AG04449 (cell line): ENCODE results near the gene SHC3.

Experiments used
- CTCF ChIA-PET: fragments of 350-600 bp; formaldehyde crosslinking; extraction: SDS; loops from one replicate; lab custom pipeline; 2021; ENCODE audit warnings: antibody characterized with exemption; lab: Yijun Ruan, JAX
- POLR2A ChIA-PET: fragments of 400-600, 350-600 bp; formaldehyde crosslinking; extraction: SDS; loops from one replicate; lab custom pipeline; 2020; ENCODE audit warnings: antibody characterized with exemption, inconsistent platforms; lab: Yijun Ruan, JAX
- DNase-seq: peaks from one replicate; pipeline ENCODE4 v3.0.0-alpha.2; 2010; ENCODE audit warnings: low read depth, low spot score
- H3K4me3 ChIP-seq: 2 replicates; pipeline ENCODE4 v1.5.1; 2011; ENCODE audit warnings: low read depth, mild to moderate bottlenecking, control low read depth, low read length
- TF ChIP-seq, protein P1 (sequence below): IDR thresholded peaks from one replicate; pipeline ENCODE4 v1.5.1; 2011; ENCODE audit warnings: mild to moderate bottlenecking, moderate library complexity, low read length, control low read depth, inconsistent platforms; ENCODE audit not compliant: insufficient read depth; ENCODE audit errors: missing control alignments

SHC3 gene

DNA sequence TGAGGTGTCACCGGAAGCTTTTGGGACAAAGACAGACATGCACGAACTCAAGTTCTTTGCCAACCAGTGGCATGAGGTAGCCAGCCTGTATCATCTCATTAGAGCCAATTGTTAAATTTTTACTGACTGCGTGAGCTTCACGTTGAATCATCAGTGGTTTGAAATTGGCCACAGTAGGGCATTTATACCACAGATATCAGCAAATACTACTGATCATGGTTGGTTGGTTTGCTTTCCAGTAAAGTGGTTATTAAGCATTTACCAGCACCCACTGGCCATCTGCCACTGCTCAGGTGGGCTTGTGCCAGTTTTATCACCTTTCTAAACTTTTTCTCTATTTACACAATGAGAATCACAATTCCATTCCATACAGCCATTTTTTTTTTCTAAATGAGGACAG, 28.4 kb upstream of the SHC3 start:
- TF ChIP-seq, protein P1, sequence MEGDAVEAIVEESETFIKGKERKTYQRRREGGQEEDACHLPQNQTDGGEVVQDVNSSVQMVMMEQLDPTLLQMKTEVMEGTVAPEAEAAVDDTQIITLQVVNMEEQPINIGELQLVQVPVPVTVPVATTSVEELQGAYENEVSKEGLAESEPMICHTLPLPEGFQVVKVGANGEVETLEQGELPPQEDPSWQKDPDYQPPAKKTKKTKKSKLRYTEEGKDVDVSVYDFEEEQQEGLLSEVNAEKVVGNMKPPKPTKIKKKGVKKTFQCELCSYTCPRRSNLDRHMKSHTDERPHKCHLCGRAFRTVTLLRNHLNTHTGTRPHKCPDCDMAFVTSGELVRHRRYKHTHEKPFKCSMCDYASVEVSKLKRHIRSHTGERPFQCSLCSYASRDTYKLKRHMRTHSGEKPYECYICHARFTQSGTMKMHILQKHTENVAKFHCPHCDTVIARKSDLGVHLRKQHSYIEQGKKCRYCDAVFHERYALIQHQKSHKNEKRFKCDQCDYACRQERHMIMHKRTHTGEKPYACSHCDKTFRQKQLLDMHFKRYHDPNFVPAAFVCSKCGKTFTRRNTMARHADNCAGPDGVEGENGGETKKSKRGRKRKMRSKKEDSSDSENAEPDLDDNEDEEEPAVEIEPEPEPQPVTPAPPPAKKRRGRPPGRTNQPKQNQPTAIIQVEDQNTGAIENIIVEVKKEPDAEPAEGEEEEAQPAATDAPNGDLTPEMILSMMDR: no peak
- no peak overlapping the region for H3K4me3 ChIP-seq
- POLR2A ChIA-PET: no interaction called here
- DNase-seq: no peak
- CTCF ChIA-PET: no interaction called here

DNA sequence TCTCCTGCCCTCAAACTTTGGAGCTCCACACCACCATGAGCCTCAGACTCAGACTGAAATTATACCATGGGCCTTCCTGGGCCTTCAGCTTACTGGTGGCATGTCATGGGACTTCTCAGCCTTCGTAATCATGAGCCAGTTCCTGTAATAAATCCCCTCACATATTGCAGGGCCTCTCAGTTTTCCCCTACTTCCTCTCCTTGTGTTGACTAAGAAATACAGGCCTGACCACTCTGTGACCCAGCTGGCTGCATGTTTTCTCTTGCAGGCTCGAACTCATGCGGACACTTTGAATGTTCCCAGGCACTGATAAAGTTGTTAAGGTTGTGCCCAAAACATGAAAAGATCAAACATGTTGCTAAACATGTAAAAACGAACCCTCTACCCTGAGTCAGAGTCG, 26.2 kb upstream of the SHC3 start:
- H3K4me3 ChIP-seq: no peak overlapping the region
- DNase-seq: no peak
- TF ChIP-seq, protein P1: no peak
- CTCF ChIA-PET: no interaction called here
- POLR2A ChIA-PET: no interaction called here

DNA sequence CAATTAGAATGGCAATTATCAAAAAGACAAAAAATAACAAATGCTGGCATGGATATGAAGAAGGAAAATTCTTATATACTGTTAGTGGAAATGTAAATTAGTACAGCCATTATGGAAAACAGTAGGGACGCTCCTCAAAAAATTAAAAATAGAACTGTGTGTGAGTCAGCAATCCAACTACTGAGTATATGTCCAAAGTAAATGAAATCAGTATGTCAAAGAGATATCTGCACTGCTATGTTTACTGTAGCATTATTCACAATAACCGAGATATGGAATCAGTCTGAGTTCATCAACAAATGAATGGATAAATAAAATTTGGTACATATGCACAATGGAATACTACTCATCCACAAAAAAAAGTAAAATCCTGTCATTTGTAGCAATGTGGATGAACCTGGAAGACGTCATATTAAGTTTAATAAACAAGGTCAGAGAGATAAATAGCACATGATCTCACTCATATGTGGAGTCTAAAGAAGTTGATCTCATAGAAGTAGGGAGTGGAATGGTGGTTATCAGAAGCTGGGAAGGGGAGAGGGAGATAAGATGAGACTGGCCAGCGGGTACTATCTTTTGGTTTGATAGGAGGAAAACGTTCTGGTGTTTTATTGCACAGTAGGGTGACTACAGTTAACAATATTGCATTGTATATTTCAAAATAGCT, 16.6 kb upstream of the SHC3 start:
- no peak overlapping the region for H3K4me3 ChIP-seq
- TF ChIP-seq, protein P1: no peak
- ChIA-PET POLR2A (no interaction called here), CTCF (no interaction called here)
- DNase-seq: no peak

DNA sequence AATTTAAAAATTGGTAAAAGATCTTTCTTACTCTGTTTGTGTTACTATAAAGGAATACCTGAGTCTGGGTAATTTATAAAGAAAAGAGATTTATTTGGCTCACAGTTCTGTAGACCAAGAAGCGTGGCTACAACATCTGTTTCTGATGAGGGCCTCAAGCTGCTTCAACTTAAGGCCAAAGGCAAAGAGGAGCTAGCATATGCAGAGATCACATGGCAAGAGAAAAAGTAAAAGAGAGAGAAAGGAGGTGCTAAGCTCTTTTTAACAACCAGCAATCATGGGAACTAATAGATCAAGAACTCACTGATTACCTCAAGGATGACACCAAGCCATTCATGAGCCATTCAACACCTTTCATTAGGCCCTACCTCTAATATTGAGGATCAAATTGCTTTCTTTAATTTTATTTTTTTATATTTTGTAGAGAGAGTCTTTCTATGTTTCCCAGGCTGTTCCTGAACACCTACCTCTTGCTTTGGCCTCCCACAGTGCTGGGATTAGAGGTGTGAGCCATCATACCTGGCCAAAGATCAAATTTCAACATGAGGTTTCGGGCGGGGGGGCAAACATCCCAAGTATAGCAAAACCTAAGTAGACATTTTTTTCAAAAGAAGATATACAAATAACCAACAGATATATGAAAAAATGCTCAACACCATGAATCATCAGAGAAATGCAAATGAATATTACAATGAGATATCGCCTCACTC, 16.0 kb upstream of the SHC3 start:
- ChIA-PET POLR2A (no interaction called here), CTCF (no interaction called here)
- TF ChIP-seq, protein P1: no peak
- no peak overlapping the region for H3K4me3 ChIP-seq
- no peak for DNase-seq

DNA sequence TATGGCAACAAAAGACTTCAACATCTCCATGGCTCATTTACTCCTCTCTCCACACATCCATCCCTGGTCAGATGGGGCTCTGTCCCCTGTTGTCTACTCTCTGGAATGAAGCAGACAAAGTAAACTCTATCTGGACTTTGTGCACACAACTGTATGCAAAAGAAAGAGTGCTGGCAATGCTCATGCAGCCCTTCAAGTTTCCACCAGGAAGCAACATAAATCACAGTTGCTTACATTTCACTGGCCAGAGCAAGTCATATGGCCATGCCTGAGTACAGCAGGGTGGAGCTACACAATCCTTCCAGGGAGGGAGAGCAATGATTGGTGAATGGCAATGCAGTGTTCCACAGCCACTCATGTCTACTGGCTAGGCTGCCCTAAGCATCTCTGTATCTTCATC, 12.4 kb upstream of the SHC3 start:
- TF ChIP-seq, protein P1: no peak
- no peak overlapping the region for H3K4me3 ChIP-seq
- ChIA-PET CTCF (no interaction called here), POLR2A (no interaction called here)
- no peak for DNase-seq

DNA sequence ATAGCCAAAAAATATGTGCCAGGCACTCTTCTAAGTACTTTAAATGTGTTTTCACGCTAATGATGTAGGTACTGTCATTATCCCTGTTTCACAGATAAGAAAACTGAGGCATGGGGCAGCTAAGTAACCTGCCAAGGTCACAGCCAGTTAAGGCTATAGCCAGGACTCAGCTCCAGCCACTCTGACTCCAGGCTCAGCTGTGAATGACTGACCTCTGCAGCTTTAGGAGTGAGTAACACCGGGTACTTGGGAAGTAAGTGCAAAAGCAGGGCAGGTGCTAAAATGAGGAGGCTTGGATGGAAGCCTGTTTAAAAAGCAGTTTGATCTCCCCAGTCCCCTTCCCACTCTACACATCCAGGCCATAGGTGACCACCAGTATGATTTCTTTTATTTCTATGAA, 10.6 kb upstream of the SHC3 start:
- TF ChIP-seq, protein P1: no peak
- ChIA-PET POLR2A (no interaction called here), CTCF (no interaction called here)
- H3K4me3 ChIP-seq: no peak overlapping the region
- DNase-seq: no peak
